Esophagus squamous epithelium (tissue), 4 donors: ENCODE data around the gene EGFR.
"Not testable (repeated sequence)": the region's sequence is repeated elsewhere in the genome, so short reads cannot be mapped to it uniquely, and the experiment has no call there.

Experiments used
- POLR2A ChIP-seq, 4 donors: fragments of 450-650 bp; IDR thresholded peaks; one replicate each; pipeline ENCODE4 v1.6.1; 2017; ENCODE audit warnings: antibody characterized with exemption in 4 of 4, mild to moderate bottlenecking in 4 of 4, moderate library complexity in 3 of 4
- TF ChIP-seq, protein P1 (sequence below), 6 experiments: fragments of 450-650 bp in 4 of 6; fragments of 200-600 bp in 2 of 6; sonication (generic) in 2 of 6; IDR thresholded peaks; one replicate each; pipeline ENCODE4 v1.5.1; 2016 to 2019; ENCODE audit warnings: antibody characterized with exemption in 6 of 6, mild to moderate bottlenecking in 4 of 6, moderate library complexity in 4 of 6

DNA sequence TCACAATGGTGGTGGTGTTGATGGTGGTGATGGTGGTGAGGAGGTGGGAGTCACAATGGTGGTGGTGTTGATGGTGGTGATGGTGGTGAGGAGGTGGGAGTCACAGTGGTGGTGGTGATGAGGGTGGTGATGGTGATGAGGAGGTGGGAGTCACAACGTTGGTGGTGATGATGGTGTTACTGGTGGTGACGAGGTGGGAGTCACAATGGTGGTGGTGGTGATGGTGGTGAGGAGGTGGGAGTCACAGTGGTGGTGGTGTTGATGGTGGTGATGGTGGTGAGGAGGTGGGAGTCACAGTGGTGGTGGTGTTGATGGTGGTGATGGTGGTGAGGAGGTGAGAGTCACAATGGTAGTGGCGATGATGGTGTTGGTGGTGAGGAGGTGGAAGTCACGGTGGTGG is 148.5 kb downstream of the EGFR start:
- TF ChIP-seq, protein P1, sequence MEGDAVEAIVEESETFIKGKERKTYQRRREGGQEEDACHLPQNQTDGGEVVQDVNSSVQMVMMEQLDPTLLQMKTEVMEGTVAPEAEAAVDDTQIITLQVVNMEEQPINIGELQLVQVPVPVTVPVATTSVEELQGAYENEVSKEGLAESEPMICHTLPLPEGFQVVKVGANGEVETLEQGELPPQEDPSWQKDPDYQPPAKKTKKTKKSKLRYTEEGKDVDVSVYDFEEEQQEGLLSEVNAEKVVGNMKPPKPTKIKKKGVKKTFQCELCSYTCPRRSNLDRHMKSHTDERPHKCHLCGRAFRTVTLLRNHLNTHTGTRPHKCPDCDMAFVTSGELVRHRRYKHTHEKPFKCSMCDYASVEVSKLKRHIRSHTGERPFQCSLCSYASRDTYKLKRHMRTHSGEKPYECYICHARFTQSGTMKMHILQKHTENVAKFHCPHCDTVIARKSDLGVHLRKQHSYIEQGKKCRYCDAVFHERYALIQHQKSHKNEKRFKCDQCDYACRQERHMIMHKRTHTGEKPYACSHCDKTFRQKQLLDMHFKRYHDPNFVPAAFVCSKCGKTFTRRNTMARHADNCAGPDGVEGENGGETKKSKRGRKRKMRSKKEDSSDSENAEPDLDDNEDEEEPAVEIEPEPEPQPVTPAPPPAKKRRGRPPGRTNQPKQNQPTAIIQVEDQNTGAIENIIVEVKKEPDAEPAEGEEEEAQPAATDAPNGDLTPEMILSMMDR (IDR thresholded peaks at IDR 0.05) = not testable (repeated sequence)
- TF ChIP-seq POLR2A (IDR thresholded peaks at IDR 0.05) = not testable (repeated sequence)
